CD8-positive, alpha-beta memory T cell (primary cell): ENCODE measurements around the gene ADAMTS1. TPM values are rescaled to one million over a fixed set of nuclear protein-coding genes. Genes with fewer than 3 reads are reported as not detected.

ENCODE experiments used
- CTCF ChIA-PET: fragments of 350-600 bp; sonication (Branson Sonifier 250); formaldehyde crosslinking; loops from one replicate; lab custom pipeline; 2021; ENCODE audit warnings: antibody characterized with exemption; lab: Charles Lee
- POLR2A ChIA-PET: fragments of 350-600 bp; sonication (Branson Sonifier 250); formaldehyde crosslinking; loops from one replicate; lab custom pipeline; 2021; ENCODE audit warnings: antibody characterized with exemption; lab: Charles Lee
- DNase-seq, 5 donors: peaks; one replicate each; pipeline versions ENCODE4 v3.0.0 to v3.0.0-alpha.2; 2020 to 2022; ENCODE audit warnings: mixed read lengths in 1 of 5
- H3K27ac ChIP-seq: one replicate; pipeline ENCODE4 v1.7.0; 2013; ENCODE audit warnings: low read depth, mild to moderate bottlenecking, low read length, moderate library complexity
- H3K27me3 ChIP-seq: 2 replicates; pipeline ENCODE4 v1.7.0; 2013; ENCODE audit warnings: low read length, mild to moderate bottlenecking; ENCODE audit not compliant: insufficient read depth, poor library complexity, severe bottlenecking
- H3K36me3 ChIP-seq: 2 replicates; pipeline ENCODE4 v1.7.0; 2013; ENCODE audit warnings: mild to moderate bottlenecking, low read length, moderate library complexity; ENCODE audit not compliant: insufficient read depth
- H3K4me1 ChIP-seq: 2 replicates; pipeline ENCODE4 v1.7.0; 2013; ENCODE audit warnings: mild to moderate bottlenecking, low read length, moderate library complexity; ENCODE audit not compliant: insufficient read depth
- H3K4me3 ChIP-seq: 2 replicates; pipeline ENCODE4 v1.7.0; 2013; ENCODE audit warnings: mild to moderate bottlenecking, low read length
- H3K9me3 ChIP-seq: 2 replicates; pipeline ENCODE4 v1.7.0; 2013; ENCODE audit warnings: mild to moderate bottlenecking, low read length
- H3K27ac Mint-ChIP-seq, 8 donors: one replicate each; pipeline ENCODE4 v1.8.0; 2020 to 2021; ENCODE audit warnings: mixed read lengths in 8 of 8, mild to moderate bottlenecking in 6 of 8, inconsistent platforms in 3 of 8, moderate library complexity in 3 of 8
- H3K27me3 Mint-ChIP-seq, 2 donors: one replicate each; pipeline ENCODE4 v1.8.0; 2020 to 2021; ENCODE audit warnings: mixed read lengths in 2 of 2, mild to moderate bottlenecking in 1 of 2, moderate library complexity in 1 of 2
- H3K36me3 Mint-ChIP-seq, 3 donors: one replicate each; pipeline ENCODE4 v1.8.0; 2020 to 2021; ENCODE audit warnings: mixed read lengths in 3 of 3, inconsistent platforms in 1 of 3, mild to moderate bottlenecking in 1 of 3
- H3K4me1 Mint-ChIP-seq, 3 donors: one replicate each; pipeline ENCODE4 v1.8.0; 2020 to 2021; ENCODE audit warnings: mixed read lengths in 3 of 3, inconsistent platforms in 1 of 3, mild to moderate bottlenecking in 1 of 3
- H3K4me3 Mint-ChIP-seq, 7 donors: one replicate each; pipeline ENCODE4 v1.8.0; 2020 to 2021; ENCODE audit warnings: mixed read lengths in 7 of 7, mild to moderate bottlenecking in 6 of 7, moderate library complexity in 4 of 7, inconsistent platforms in 2 of 7
- H3K9me3 Mint-ChIP-seq, 5 donors: one replicate each; pipeline ENCODE4 v1.8.0; 2020 to 2022; ENCODE audit warnings: mixed read lengths in 5 of 5, mild to moderate bottlenecking in 3 of 5, moderate library complexity in 2 of 5, inconsistent platforms in 1 of 5
- polyA plus RNA-seq: library from polyadenylated mRNA; unstranded; fragments of 300-500 nt; fragmentation: Illumina TruSeq; gene quantifications from one replicate; pipeline ENCODE4 v1.2.3, GENCODE V29; 2021
- total RNA-seq, 2 experiments: library from RNA; stranded (reverse); gene quantifications; one replicate each; pipeline ENCODE4 v1.2.3, GENCODE V29; 2021

ADAMTS1 gene
- total and polyA plus RNA-seq, 3 experiments from 2014 or later, result 0.87 TPM; not detected in 2

DNA sequence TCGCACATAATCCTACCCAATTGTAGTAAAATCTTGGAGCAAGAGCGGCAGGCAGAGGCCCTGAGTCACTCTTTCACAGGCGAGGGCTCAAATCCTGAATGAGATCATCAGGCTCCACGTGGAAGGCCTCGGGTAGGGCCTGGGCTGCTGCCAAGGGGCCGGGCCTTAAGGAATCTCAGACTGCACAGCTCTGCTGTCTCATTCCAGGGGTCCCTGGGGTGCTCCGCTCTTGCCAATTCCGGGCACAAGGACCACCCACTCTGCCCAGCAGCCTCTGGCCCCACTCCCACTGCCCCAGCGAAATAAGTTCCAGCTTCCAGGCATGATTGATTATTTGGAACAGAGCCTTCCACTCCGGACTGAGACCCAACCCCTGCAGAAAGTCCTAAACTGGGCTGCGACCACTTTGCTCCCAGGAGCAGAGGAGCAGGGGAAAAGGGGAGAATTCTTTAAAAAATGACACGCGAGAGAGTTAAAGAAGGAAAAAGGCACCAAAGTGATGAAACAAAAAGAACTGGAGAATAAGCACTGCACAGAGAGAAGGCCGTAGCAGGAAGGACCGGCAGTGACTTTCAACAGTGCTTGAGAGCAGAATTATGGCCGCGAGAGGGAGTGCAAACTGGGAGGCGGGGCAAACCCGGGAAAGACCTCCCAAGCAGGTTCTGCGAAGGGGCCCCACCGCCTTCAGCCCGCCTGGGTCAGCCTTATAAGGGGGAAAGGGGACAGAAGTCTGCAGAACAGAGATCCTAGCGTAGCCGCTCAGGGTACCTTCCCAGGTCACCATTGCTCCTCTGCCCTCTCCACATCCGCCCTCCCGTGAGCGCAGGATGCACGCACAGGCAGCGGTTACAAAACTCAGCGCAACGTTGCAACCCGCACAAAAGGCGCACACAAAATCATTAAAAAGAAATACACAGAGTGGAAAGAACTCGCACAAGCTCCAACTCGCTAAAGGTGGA is 2.0 kb downstream of the ADAMTS1 start:
- H3K36me3 Mint-ChIP-seq, result no peaks in the 10 kb centered on the region
- Histone ChIP-seq H3K27me3 (peaks cover 19% of the 10 kb centered on the region), H3K4me3 (peak overlapping the region; percentile 31), H3K27ac (no peak overlapping the region), H3K9me3 (no peaks in the 10 kb centered on the region), H3K36me3 (no peaks in the 10 kb centered on the region), H3K4me1 (peaks cover 15% of the 10 kb centered on the region)
- H3K9me3 Mint-ChIP-seq, result peaks cover 0 to 3% (median 0%) of the 10 kb centered on the region in 5 donors
- peak in 1 of 5 donors; percentile 18 for DNase-seq
- H3K27me3 Mint-ChIP-seq, result peaks cover 28 to 73% of the 10 kb centered on the region in 2 donors
- H3K4me3 Mint-ChIP-seq, result peak overlapping the region; percentile 66 to 91 (median 83)
- H3K27ac Mint-ChIP-seq, result peak overlapping the region in 4 of 8 donors; percentile 3 to 76 (median 70)
- ChIA-PET POLR2A (no interaction called here), CTCF (no interaction called here)
- H3K4me1 Mint-ChIP-seq, result peaks cover 31 to 46% (median 36%) of the 10 kb centered on the region in 3 donors

DNA sequence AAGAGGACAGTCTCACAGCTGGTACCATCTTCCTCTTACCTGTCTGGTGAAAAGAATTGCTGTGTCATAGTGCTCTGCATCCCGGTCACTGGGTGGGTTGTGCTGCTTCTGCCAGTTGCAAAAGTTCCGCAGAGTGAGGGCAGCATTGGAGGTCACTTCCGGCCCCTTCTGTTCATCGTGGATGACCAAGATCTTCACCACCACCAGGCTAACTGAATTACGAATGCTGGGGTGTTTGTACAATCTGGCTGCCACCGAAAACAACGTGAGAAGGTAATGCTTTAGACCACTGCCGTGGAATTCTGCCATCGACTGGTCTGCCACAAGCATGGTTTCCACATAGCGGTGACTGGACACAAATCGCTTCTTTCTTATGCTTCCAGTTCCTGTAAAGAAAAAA is 2.9 kb downstream of the ADAMTS1 start:
- Histone ChIP-seq H3K27me3 (peaks cover 19% of the 10 kb centered on the region), H3K4me3 (no peak overlapping the region), H3K36me3 (no peaks in the 10 kb centered on the region), H3K9me3 (no peaks in the 10 kb centered on the region), H3K4me1 (peaks cover 15% of the 10 kb centered on the region), H3K27ac (no peak overlapping the region)
- Mint-ChIP-seq H3K4me3 (peak overlapping the region in 1 of 7 donors; percentile 85), H3K27me3 (peaks cover 28 to 64% of the 10 kb centered on the region in 2 donors), H3K36me3 (no peaks in the 10 kb centered on the region), H3K9me3 (peaks cover 0 to 3% (median 0%) of the 10 kb centered on the region in 5 donors), H3K27ac (peak overlapping the region in 1 of 8 donors; percentile 73), H3K4me1 (peaks cover 29 to 44% (median 33%) of the 10 kb centered on the region in 3 donors)
- no peak for DNase-seq
- POLR2A ChIA-PET, result no interaction called here
- CTCF ChIA-PET, result no interaction called here

DNA sequence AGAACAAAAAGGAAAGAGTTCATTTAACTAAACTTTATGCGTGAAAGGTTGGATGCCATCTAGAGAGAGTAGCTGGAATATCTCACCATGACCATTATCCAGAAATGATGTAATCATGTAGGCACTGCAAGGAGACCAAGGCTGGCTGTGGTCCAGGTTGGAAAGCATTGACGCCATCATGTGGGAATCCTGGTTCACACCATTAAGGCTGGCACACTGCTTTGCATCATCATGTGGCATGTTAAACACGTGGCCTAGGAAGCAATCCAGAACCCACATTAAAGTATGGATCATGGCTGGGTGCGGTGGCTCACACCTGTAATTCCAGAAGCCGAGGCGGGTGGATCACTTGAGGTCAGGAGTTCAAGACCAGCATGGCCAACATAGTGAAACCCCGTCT is 4.3 kb downstream of the ADAMTS1 start:
- no peak for DNase-seq
- Histone ChIP-seq H3K27ac (no peak overlapping the region), H3K27me3 (peaks cover 11% of the 10 kb centered on the region), H3K4me1 (peaks cover 5% of the 10 kb centered on the region), H3K4me3 (no peak overlapping the region), H3K36me3 (no peaks in the 10 kb centered on the region), H3K9me3 (no peaks in the 10 kb centered on the region)
- CTCF ChIA-PET, result no interaction called here
- peaks cover 16 to 51% of the 10 kb centered on the region in 2 donors for H3K27me3 Mint-ChIP-seq
- POLR2A ChIA-PET, result no interaction called here
- peaks cover 0 to 3% (median 0%) of the 10 kb centered on the region in 5 donors for H3K9me3 Mint-ChIP-seq
- peak overlapping the region in 1 of 8 donors; percentile 86 for H3K27ac Mint-ChIP-seq
- H3K36me3 Mint-ChIP-seq, result no peaks in the 10 kb centered on the region
- peaks cover 16 to 31% (median 19%) of the 10 kb centered on the region in 3 donors for H3K4me1 Mint-ChIP-seq
- no peak overlapping the region for H3K4me3 Mint-ChIP-seq

DNA sequence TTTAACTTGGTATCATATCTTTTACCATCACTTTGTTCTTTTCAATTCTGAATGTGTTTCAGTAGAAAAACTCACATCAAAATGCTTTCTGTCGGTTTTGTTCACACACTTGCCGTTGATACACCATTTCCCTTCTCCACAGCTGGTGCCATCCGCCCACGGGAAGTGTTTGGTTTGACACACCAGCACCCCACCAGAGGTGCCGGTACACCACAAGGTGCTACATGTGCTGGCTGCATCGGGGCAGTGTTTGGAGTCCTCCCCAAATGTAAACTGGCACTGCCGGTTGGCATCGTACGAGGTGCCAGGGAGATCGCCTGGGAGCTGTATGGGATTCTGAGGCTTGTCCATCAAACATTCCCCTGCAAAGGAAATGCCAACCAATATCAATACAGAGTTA is 5.0 kb downstream of the ADAMTS1 start:
- Mint-ChIP-seq H3K36me3 (no peaks in the 10 kb centered on the region), H3K27ac (peak overlapping the region in 2 of 8 donors; percentile 64 to 86), H3K4me3 (peak overlapping the region in 5 of 7 donors; percentile 26 to 70 (median 48)), H3K9me3 (peaks cover 0 to 3% (median 0%) of the 10 kb centered on the region in 5 donors), H3K4me1 (peaks cover 12 to 26% (median 13%) of the 10 kb centered on the region in 3 donors), H3K27me3 (peaks cover 13 to 46% of the 10 kb centered on the region in 2 donors)
- POLR2A ChIA-PET, result no interaction called here
- Histone ChIP-seq H3K36me3 (no peaks in the 10 kb centered on the region), H3K27me3 (peaks cover 9% of the 10 kb centered on the region), H3K27ac (no peak overlapping the region), H3K4me3 (no peak overlapping the region), H3K9me3 (no peaks in the 10 kb centered on the region), H3K4me1 (no peaks in the 10 kb centered on the region)
- DNase-seq, result peak in 1 of 5 donors; percentile 23
- CTCF ChIA-PET, result no interaction called here

DNA sequence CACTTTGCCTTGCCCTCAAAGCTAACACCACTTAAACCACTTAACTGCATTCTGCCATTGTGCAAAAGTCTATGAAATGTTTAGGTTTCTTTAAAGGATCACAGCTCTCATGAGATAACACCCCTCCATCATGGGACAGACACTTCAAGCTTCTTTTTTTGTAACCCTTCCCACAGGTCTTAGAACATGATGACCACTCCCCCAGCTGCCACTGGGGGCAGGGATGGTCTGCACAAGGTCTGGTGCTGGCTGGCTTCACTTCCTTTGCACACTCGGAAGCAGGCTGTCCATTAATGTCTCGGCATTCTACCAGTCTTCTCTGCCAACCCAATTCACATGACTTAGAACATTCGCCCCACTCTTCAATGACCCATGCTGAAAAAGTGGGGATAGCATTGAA is 7.7 kb downstream of the ADAMTS1 start:
- Histone ChIP-seq H3K36me3 (no peaks in the 10 kb centered on the region), H3K27me3 (peaks cover 4% of the 10 kb centered on the region), H3K4me3 (no peak overlapping the region), H3K4me1 (no peaks in the 10 kb centered on the region), H3K27ac (no peak overlapping the region), H3K9me3 (no peaks in the 10 kb centered on the region)
- peaks cover 0 to 18% (median 3%) of the 10 kb centered on the region in 3 donors for H3K4me1 Mint-ChIP-seq
- peaks cover 0 to 3% (median 0%) of the 10 kb centered on the region in 5 donors for H3K9me3 Mint-ChIP-seq
- POLR2A ChIA-PET, result no interaction called here
- H3K36me3 Mint-ChIP-seq, result no peaks in the 10 kb centered on the region
- H3K27me3 Mint-ChIP-seq, result peaks cover under 1 to 29% of the 10 kb centered on the region in 2 donors
- no peak for DNase-seq
- no peak overlapping the region for H3K4me3 Mint-ChIP-seq
- H3K27ac Mint-ChIP-seq, result no peak overlapping the region
- CTCF ChIA-PET, result no interaction called here

DNA sequence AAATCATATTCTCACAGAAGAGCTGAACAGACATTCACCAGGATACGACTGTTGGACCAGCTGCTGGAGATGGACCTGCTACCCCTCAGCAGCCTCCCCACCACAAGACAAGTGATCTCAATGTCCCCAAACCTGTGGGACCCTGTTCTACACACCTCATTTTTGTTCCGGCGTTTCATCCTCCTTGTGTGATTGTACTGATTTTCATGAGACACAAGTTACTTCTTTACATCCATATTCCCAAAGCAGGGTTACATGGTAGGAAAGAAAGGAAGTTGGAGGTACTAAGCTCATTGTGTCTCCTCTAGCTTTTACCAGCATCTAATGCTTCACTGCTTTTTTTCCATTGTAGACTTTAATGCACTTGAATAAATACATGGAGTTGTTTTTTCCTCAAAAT is 8.7 kb downstream of the ADAMTS1 start:
- no peaks in the 10 kb centered on the region for H3K9me3 ChIP-seq

DNA sequence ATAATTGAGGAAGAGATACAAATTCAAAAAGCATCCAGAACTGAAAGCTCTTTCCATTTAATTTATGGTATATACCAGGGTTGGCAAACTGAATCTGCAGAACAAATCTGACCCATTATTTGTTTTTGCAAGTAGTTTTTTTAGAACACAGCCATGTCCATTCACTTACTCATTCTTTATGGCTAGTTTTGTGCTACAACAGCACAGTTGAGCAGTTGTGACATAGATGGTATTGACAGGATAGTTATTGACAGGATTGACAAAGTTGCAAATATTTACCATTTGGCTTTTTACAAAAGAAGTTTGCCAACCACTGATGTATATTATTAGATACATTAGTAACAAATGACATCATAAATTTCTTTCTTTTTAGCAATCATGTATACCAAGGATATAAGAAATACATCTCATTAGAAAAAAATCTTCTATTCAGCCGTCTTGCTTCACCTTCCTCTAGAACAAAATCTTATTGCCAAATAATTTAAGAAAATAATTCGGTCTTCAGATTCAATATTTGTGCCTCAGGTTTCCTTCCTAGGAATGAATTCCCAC is 9.4 kb downstream of the ADAMTS1 start:
- no peak overlapping the region for H3K4me3 ChIP-seq
- CTCF ChIA-PET, result no interaction called here
- H3K27ac ChIP-seq, result no peak overlapping the region
- no peak overlapping the region for H3K4me3 Mint-ChIP-seq
- H3K27ac Mint-ChIP-seq, result no peak overlapping the region
- H3K4me1 ChIP-seq, result no peaks in the 10 kb centered on the region
- DNase-seq, result no peak
- H3K27me3 ChIP-seq, result no peaks in the 10 kb centered on the region
- no peaks in the 10 kb centered on the region for H3K36me3 ChIP-seq
- H3K9me3 ChIP-seq, result no peaks in the 10 kb centered on the region
- peaks cover 0 to 18% (median 3%) of the 10 kb centered on the region in 3 donors for H3K4me1 Mint-ChIP-seq
- H3K36me3 Mint-ChIP-seq, result no peaks in the 10 kb centered on the region
- H3K27me3 Mint-ChIP-seq, result peaks cover 3 to 19% of the 10 kb centered on the region in 2 donors
- H3K9me3 Mint-ChIP-seq, result peaks cover 0 to 2% (median 0%) of the 10 kb centered on the region in 5 donors
- POLR2A ChIA-PET, result no interaction called here

More for the DNA sequence above, 8.7 kb downstream of the ADAMTS1 start:
- Mint-ChIP-seq H3K27me3 (peaks cover under 1 to 21% of the 10 kb centered on the region in 2 donors), H3K4me3 (no peak overlapping the region), H3K4me1 (peaks cover 0 to 18% (median 3%) of the 10 kb centered on the region in 3 donors), H3K9me3 (peaks cover 0 to 2% (median 0%) of the 10 kb centered on the region in 5 donors), H3K36me3 (no peaks in the 10 kb centered on the region), H3K27ac (no peak overlapping the region)
- Histone ChIP-seq H3K4me1 (no peaks in the 10 kb centered on the region), H3K36me3 (no peaks in the 10 kb centered on the region), H3K4me3 (no peak overlapping the region), H3K27me3 (no peaks in the 10 kb centered on the region), H3K27ac (no peak overlapping the region)
- no peak for DNase-seq
- POLR2A ChIA-PET, result no interaction called here
- CTCF ChIA-PET, result no interaction called here
